Loucy (cell line): ENCODE results near the gene PC.

Experiments
- H2AFZ ChIP-seq: fragments of 200-600 bp; sonication (generic); 2 replicates; pipeline ENCODE4 v1.6.0; 2016; ENCODE audit warnings: antibody characterized with exemption, mild to moderate bottlenecking, low read length, moderate library complexity
- H3F3A ChIP-seq: fragments of 200-600 bp; 2 replicates; pipeline ENCODE4 v1.6.0; 2016; ENCODE audit warnings: antibody characterized with exemption, low read depth, mild to moderate bottlenecking
- H3K27me3 ChIP-seq: fragments of 200-600 bp; sonication (generic); 2 replicates; pipeline ENCODE4 v1.6.1; 2014; ENCODE audit warnings: low read length, mild to moderate bottlenecking; ENCODE audit not compliant: insufficient read depth, poor library complexity, severe bottlenecking
- H3K36me3 ChIP-seq: fragments of 200-600 bp; sonication (generic); 2 replicates; pipeline ENCODE4 v1.6.1; 2016; ENCODE audit warnings: low read length; ENCODE audit not compliant: insufficient read depth
- H3K4me1 ChIP-seq: fragments of 200-600 bp; sonication (generic); 2 replicates; pipeline ENCODE4 v1.5.1; 2014; ENCODE audit warnings: low read length, mild to moderate bottlenecking; ENCODE audit not compliant: insufficient read depth, poor library complexity, severe bottlenecking
- H3K4me2 ChIP-seq: fragments of 200-600 bp; sonication (generic); 2 replicates; pipeline ENCODE4 v1.6.0; 2014; ENCODE audit warnings: antibody characterized with exemption, low read length, low read depth, mild to moderate bottlenecking; ENCODE audit not compliant: poor library complexity, severe bottlenecking
- H3K4me3 ChIP-seq: fragments of 200-600 bp; sonication (generic); 2 replicates; pipeline ENCODE4 v1.5.1; 2014; ENCODE audit warnings: low read length, mild to moderate bottlenecking, mixed read lengths; ENCODE audit not compliant: poor library complexity, severe bottlenecking
- H3K79me2 ChIP-seq: fragments of 200-600 bp; sonication (generic); 2 replicates; pipeline ENCODE4 v1.6.1; 2014; ENCODE audit warnings: low read length; ENCODE audit not compliant: insufficient read depth
- H3K9ac ChIP-seq: fragments of 200-600 bp; sonication (generic); 2 replicates; pipeline ENCODE4 v1.6.0; 2014; ENCODE audit warnings: mild to moderate bottlenecking, low read depth, low read length, moderate library complexity; ENCODE audit not compliant: poor library complexity, severe bottlenecking
- H3K9me2 ChIP-seq: fragments of 200-600 bp; sonication (generic); replicated peaks from 2 replicates; pipeline ENCODE4 v1.6.1; 2016; ENCODE audit warnings: low read depth, low read length, mixed read lengths
- H3K9me3 ChIP-seq: fragments of 200-600 bp; sonication (generic); 2 replicates; pipeline ENCODE4 v1.6.1; 2014; ENCODE audit warnings: mild to moderate bottlenecking, antibody characterized with exemption, low read length, low read depth; ENCODE audit not compliant: insufficient read depth
- H4K20me1 ChIP-seq: fragments of 200-600 bp; sonication (generic); 2 replicates; pipeline ENCODE4 v1.6.0; 2014; ENCODE audit warnings: antibody characterized with exemption, low read length, mild to moderate bottlenecking; ENCODE audit not compliant: insufficient read depth, poor library complexity, severe bottlenecking
- CTCF ChIP-seq: fragments of 200-600 bp; sonication (generic); conservative IDR thresholded peaks from 2 replicates; pipeline ENCODE4 v1.5.1; 2014; ENCODE audit warnings: mild to moderate bottlenecking, antibody characterized with exemption, low read length
- EZH2phosphoT487 ChIP-seq: fragments of 200-600 bp; IDR thresholded peaks from 2 replicates; pipeline ENCODE4 v1.6.1; 2018; ENCODE audit warnings: antibody characterized with exemption, mild to moderate bottlenecking, moderate library complexity, borderline replicate concordance

The PC gene

GRCh38 chr11:66904055-66904454 is 54.1 kb downstream of the PC start:
- no peak overlapping the region for H3K9ac ChIP-seq
- no peak overlapping the region for H3K4me2 ChIP-seq
- no peaks in the 10 kb centered on the region for H3F3A ChIP-seq
- no peaks in the 10 kb centered on the region for H3K9me2 ChIP-seq
- H3K4me3 ChIP-seq = no peak overlapping the region
- no peak overlapping the region for H2AFZ ChIP-seq
- H3K27me3 ChIP-seq = no peaks in the 10 kb centered on the region
- no peaks in the 10 kb centered on the region for H3K36me3 ChIP-seq
- H3K9me3 ChIP-seq = no peaks in the 10 kb centered on the region
- no peaks in the 10 kb centered on the region for H3K4me1 ChIP-seq
- no peaks in the 10 kb centered on the region for H4K20me1 ChIP-seq
- H3K79me2 ChIP-seq = no peaks in the 10 kb centered on the region
- TF ChIP-seq EZH2phosphoT487 = no peak
- TF ChIP-seq CTCF = no peak

GRCh38 chr11:66902486-66903177 is 55.6 kb downstream of the PC start:
- no peaks in the 10 kb centered on the region for H3K79me2 ChIP-seq
- no peaks in the 10 kb centered on the region for H3K4me1 ChIP-seq
- H3K4me3 ChIP-seq = no peak overlapping the region
- no peak for TF ChIP-seq EZH2phosphoT487
- no peak for TF ChIP-seq CTCF
- H3K9ac ChIP-seq = no peak overlapping the region
- no peaks in the 10 kb centered on the region for H3K9me3 ChIP-seq
- H2AFZ ChIP-seq = no peak overlapping the region
- no peaks in the 10 kb centered on the region for H3K9me2 ChIP-seq
- H3F3A ChIP-seq = no peaks in the 10 kb centered on the region
- no peaks in the 10 kb centered on the region for H4K20me1 ChIP-seq
- no peaks in the 10 kb centered on the region for H3K27me3 ChIP-seq
- H3K4me2 ChIP-seq = no peak overlapping the region
- H3K36me3 ChIP-seq = no peaks in the 10 kb centered on the region

- no peaks in the 10 kb centered on the region for H4K20me1 ChIP-seq
- H3K27me3 ChIP-seq = no peaks in the 10 kb centered on the region
- H3K4me3 ChIP-seq = no peak overlapping the region
- H3K4me2 ChIP-seq = no peak overlapping the region
- no peaks in the 10 kb centered on the region for H3K36me3 ChIP-seq
- H3K4me1 ChIP-seq = no peaks in the 10 kb centered on the region
- no peaks in the 10 kb centered on the region for H3K9me2 ChIP-seq
- H3K9me3 ChIP-seq = no peaks in the 10 kb centered on the region
- TF ChIP-seq CTCF = no peak
- no peak for TF ChIP-seq EZH2phosphoT487
- no peak overlapping the region for H3K9ac ChIP-seq
- no peak overlapping the region for H2AFZ ChIP-seq
- H3K79me2 ChIP-seq = no peaks in the 10 kb centered on the region
- H3F3A ChIP-seq = no peaks in the 10 kb centered on the region
Measured at GRCh38 chr11:66901964-66902390, 56.2 kb downstream of the PC start.
